Loucy (cell line): ENCODE data around the gene KRT14.

ENCODE experiments used
- H2AFZ ChIP-seq: fragments of 200-600 bp; sonication (generic); 2 replicates; pipeline ENCODE4 v1.6.0; 2016; ENCODE audit warnings: antibody characterized with exemption, mild to moderate bottlenecking, low read length, moderate library complexity
- H3F3A ChIP-seq: fragments of 200-600 bp; 2 replicates; pipeline ENCODE4 v1.6.0; 2016; ENCODE audit warnings: antibody characterized with exemption, low read depth, mild to moderate bottlenecking
- H3K27me3 ChIP-seq: fragments of 200-600 bp; sonication (generic); 2 replicates; pipeline ENCODE4 v1.6.1; 2014; ENCODE audit warnings: low read length, mild to moderate bottlenecking; ENCODE audit not compliant: insufficient read depth, poor library complexity, severe bottlenecking
- H3K36me3 ChIP-seq: fragments of 200-600 bp; sonication (generic); 2 replicates; pipeline ENCODE4 v1.6.1; 2016; ENCODE audit warnings: low read length; ENCODE audit not compliant: insufficient read depth
- H3K4me1 ChIP-seq: fragments of 200-600 bp; sonication (generic); 2 replicates; pipeline ENCODE4 v1.5.1; 2014; ENCODE audit warnings: low read length, mild to moderate bottlenecking; ENCODE audit not compliant: insufficient read depth, poor library complexity, severe bottlenecking
- H3K4me2 ChIP-seq: fragments of 200-600 bp; sonication (generic); 2 replicates; pipeline ENCODE4 v1.6.0; 2014; ENCODE audit warnings: antibody characterized with exemption, low read length, low read depth, mild to moderate bottlenecking; ENCODE audit not compliant: poor library complexity, severe bottlenecking
- H3K4me3 ChIP-seq: fragments of 200-600 bp; sonication (generic); 2 replicates; pipeline ENCODE4 v1.5.1; 2014; ENCODE audit warnings: low read length, mild to moderate bottlenecking, mixed read lengths; ENCODE audit not compliant: poor library complexity, severe bottlenecking
- H3K79me2 ChIP-seq: fragments of 200-600 bp; sonication (generic); 2 replicates; pipeline ENCODE4 v1.6.1; 2014; ENCODE audit warnings: low read length; ENCODE audit not compliant: insufficient read depth
- H3K9ac ChIP-seq: fragments of 200-600 bp; sonication (generic); 2 replicates; pipeline ENCODE4 v1.6.0; 2014; ENCODE audit warnings: mild to moderate bottlenecking, low read depth, low read length, moderate library complexity; ENCODE audit not compliant: poor library complexity, severe bottlenecking
- H3K9me2 ChIP-seq: fragments of 200-600 bp; sonication (generic); replicated peaks from 2 replicates; pipeline ENCODE4 v1.6.1; 2016; ENCODE audit warnings: low read depth, low read length, mixed read lengths
- H3K9me3 ChIP-seq: fragments of 200-600 bp; sonication (generic); 2 replicates; pipeline ENCODE4 v1.6.1; 2014; ENCODE audit warnings: mild to moderate bottlenecking, antibody characterized with exemption, low read length, low read depth; ENCODE audit not compliant: insufficient read depth
- H4K20me1 ChIP-seq: fragments of 200-600 bp; sonication (generic); 2 replicates; pipeline ENCODE4 v1.6.0; 2014; ENCODE audit warnings: antibody characterized with exemption, low read length, mild to moderate bottlenecking; ENCODE audit not compliant: insufficient read depth, poor library complexity, severe bottlenecking
- EZH2phosphoT487 ChIP-seq: fragments of 200-600 bp; IDR thresholded peaks from 2 replicates; pipeline ENCODE4 v1.6.1; 2018; ENCODE audit warnings: antibody characterized with exemption, mild to moderate bottlenecking, moderate library complexity, borderline replicate concordance
- TF ChIP-seq, protein P1 (sequence below): fragments of 200-600 bp; sonication (generic); conservative IDR thresholded peaks from 2 replicates; pipeline ENCODE4 v1.5.1; 2014; ENCODE audit warnings: mild to moderate bottlenecking, antibody characterized with exemption, low read length

The KRT14 gene

GRCh38 chr17:41537614-41537954 lies 49.1 kb downstream of the KRT14 start:
- H3K4me2 ChIP-seq: no peak overlapping the region
- no peaks in the 10 kb centered on the region for H3K4me1 ChIP-seq
- H3K9me2 ChIP-seq: no peaks in the 10 kb centered on the region

GRCh38 chr17:41536741-41537613 lies 49.7 kb downstream of the KRT14 start:
- Histone ChIP-seq H2AFZ (no peak overlapping the region), H3F3A (no peaks in the 10 kb centered on the region), H3K4me2 (no peak overlapping the region), H3K36me3 (no peaks in the 10 kb centered on the region), H3K4me1 (no peaks in the 10 kb centered on the region), H4K20me1 (no peaks in the 10 kb centered on the region), H3K79me2 (no peaks in the 10 kb centered on the region), H3K9me2 (no peaks in the 10 kb centered on the region), H3K9me3 (no peaks in the 10 kb centered on the region), H3K27me3 (no peaks in the 10 kb centered on the region), H3K9ac (no peak overlapping the region), H3K4me3 (no peak overlapping the region)
- no peak for TF ChIP-seq EZH2phosphoT487
- TF ChIP-seq, protein P1, sequence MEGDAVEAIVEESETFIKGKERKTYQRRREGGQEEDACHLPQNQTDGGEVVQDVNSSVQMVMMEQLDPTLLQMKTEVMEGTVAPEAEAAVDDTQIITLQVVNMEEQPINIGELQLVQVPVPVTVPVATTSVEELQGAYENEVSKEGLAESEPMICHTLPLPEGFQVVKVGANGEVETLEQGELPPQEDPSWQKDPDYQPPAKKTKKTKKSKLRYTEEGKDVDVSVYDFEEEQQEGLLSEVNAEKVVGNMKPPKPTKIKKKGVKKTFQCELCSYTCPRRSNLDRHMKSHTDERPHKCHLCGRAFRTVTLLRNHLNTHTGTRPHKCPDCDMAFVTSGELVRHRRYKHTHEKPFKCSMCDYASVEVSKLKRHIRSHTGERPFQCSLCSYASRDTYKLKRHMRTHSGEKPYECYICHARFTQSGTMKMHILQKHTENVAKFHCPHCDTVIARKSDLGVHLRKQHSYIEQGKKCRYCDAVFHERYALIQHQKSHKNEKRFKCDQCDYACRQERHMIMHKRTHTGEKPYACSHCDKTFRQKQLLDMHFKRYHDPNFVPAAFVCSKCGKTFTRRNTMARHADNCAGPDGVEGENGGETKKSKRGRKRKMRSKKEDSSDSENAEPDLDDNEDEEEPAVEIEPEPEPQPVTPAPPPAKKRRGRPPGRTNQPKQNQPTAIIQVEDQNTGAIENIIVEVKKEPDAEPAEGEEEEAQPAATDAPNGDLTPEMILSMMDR: no peak

More at GRCh38 chr17:41537614-41537954, 49.1 kb downstream of the KRT14 start:
- no peaks in the 10 kb centered on the region for H4K20me1 ChIP-seq
- H3K27me3 ChIP-seq: no peaks in the 10 kb centered on the region
- no peak for TF ChIP-seq EZH2phosphoT487
- TF ChIP-seq, protein P1: no peak
- no peaks in the 10 kb centered on the region for H3K79me2 ChIP-seq
- H3F3A ChIP-seq: no peaks in the 10 kb centered on the region
- no peak overlapping the region for H2AFZ ChIP-seq
- no peak overlapping the region for H3K4me3 ChIP-seq
- H3K36me3 ChIP-seq: no peaks in the 10 kb centered on the region
- no peaks in the 10 kb centered on the region for H3K9me3 ChIP-seq
- no peak overlapping the region for H3K9ac ChIP-seq

- Histone ChIP-seq H3K79me2 (no peaks in the 10 kb centered on the region), H3K9me2 (no peaks in the 10 kb centered on the region), H3K4me1 (no peaks in the 10 kb centered on the region), H3K9me3 (no peaks in the 10 kb centered on the region), H3K9ac (no peak overlapping the region), H3K36me3 (no peaks in the 10 kb centered on the region), H3K27me3 (no peaks in the 10 kb centered on the region), H3K4me2 (no peak overlapping the region), H3K4me3 (no peak overlapping the region), H2AFZ (no peak overlapping the region), H4K20me1 (no peaks in the 10 kb centered on the region), H3F3A (no peaks in the 10 kb centered on the region)
- TF ChIP-seq EZH2phosphoT487: no peak
- TF ChIP-seq, protein P1: no peak
Observed at GRCh38 chr17:41535764-41536481, 50.8 kb downstream of the KRT14 start.
